Kidney epithelial cell (primary cell): ENCODE results near the gene ALDH1L2. TPM values are rescaled to one million over a fixed set of nuclear protein-coding genes. Genes with fewer than 3 reads are reported as not detected.

Experiments
- DNase-seq: peaks from one replicate; pipeline ENCODE4 v3.0.0-alpha.2; 2010; ENCODE audit warnings: low read depth
- H3K27me3 ChIP-seq: 2 replicates; pipeline ENCODE4 v1.6.0; 2011; ENCODE audit warnings: low read length; ENCODE audit not compliant: control insufficient read depth, insufficient read depth
- H3K36me3 ChIP-seq: 2 replicates; pipeline ENCODE4 v1.5.1; 2011; ENCODE audit warnings: low read length; ENCODE audit not compliant: control insufficient read depth, insufficient read depth
- H3K4me3 ChIP-seq: 2 replicates; pipeline ENCODE4 v1.5.1; 2011; ENCODE audit warnings: low read depth, mild to moderate bottlenecking, control low read depth, low read length
- CTCF ChIP-seq: IDR thresholded peaks from 2 replicates; pipeline ENCODE4 v1.5.1; 2011; ENCODE audit warnings: mild to moderate bottlenecking, moderate library complexity, low read length, control low read depth, inconsistent platforms; ENCODE audit not compliant: insufficient read depth, poor library complexity, severe bottlenecking
- total RNA-seq: library from RNA; depleted of rRNA; stranded (reverse); fragments of >200 nt; gene quantifications from 2 replicates; pipeline ENCODE4 v1.2.3, GENCODE V29; 2015

Gene ALDH1L2
- total RNA-seq, 1 donor from 2014 or later: 15.0 TPM

DNA sequence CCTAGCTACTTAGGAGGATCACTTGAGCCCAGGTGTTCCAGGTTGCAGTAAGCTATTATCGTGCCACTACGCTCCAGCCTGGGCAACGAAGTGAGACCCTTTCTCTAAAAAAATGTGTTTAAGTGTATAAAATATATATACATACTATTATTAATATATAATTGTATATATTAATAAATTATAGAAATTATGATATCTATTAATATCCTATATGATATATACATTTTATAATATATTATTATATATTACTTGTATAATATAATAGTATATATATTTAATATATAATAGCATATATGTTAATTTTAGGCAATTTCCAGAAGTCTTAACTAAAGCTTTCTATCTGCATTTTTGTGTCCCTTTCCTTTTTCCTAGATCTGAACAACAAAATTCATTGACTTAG, 12.3 kb downstream of the ALDH1L2 start:
- Histone ChIP-seq H3K4me3 (no peak overlapping the region), H3K36me3 (no peaks in the 10 kb centered on the region)

GRCh38 chr12:105069936-105070702, 14.1 kb downstream of the ALDH1L2 start:
- Histone ChIP-seq H3K4me3 (no peak overlapping the region), H3K36me3 (no peaks in the 10 kb centered on the region), H3K27me3 (no peaks in the 10 kb centered on the region)
- TF ChIP-seq CTCF: no peak
- DNase-seq: no peak

More for the DNA sequence above, 12.3 kb downstream of the ALDH1L2 start:
- DNase-seq: no peak
- H3K27me3 ChIP-seq: no peaks in the 10 kb centered on the region
- no peak for TF ChIP-seq CTCF

- no peak overlapping the region for H3K4me3 ChIP-seq
- no peak for DNase-seq
- no peak for TF ChIP-seq CTCF
- no peaks in the 10 kb centered on the region for H3K27me3 ChIP-seq
- no peaks in the 10 kb centered on the region for H3K36me3 ChIP-seq
Measured at GRCh38 chr12:105067511-105068031, 16.7 kb downstream of the ALDH1L2 start.

DNA sequence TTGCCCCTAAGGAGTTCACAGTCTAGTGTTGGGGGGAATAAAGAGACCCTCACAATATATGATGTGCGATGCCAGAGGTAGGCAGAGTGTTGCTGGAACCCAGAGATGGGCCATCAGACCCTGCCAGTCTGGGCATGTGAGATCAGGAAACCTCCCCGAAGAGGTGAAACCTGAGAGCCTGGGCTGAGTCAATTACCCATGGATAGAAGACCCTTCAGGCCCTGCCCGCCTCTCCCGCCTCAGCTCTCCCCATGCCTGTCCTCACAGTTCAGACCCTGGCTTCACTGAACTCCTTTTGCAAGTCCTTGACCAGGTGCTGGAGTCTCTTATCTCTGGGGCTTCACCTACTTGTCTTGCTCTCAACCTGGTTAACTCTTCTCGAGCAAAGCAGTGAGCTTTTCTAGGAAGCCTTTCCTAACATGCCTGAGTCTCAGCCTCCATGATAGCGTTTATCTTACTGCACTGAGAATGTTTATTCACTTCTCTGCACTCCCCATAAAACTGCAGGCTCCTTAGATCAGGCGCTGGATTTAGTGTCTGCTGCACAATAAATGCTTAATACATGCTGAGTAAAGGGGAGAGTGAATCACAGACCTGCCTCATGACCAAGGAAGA, 19.6 kb downstream of the ALDH1L2 start:
- Histone ChIP-seq H3K36me3 (no peaks in the 10 kb centered on the region), H3K27me3 (no peaks in the 10 kb centered on the region), H3K4me3 (no peak overlapping the region)
- DNase-seq: no peak
- no peak for TF ChIP-seq CTCF

DNA sequence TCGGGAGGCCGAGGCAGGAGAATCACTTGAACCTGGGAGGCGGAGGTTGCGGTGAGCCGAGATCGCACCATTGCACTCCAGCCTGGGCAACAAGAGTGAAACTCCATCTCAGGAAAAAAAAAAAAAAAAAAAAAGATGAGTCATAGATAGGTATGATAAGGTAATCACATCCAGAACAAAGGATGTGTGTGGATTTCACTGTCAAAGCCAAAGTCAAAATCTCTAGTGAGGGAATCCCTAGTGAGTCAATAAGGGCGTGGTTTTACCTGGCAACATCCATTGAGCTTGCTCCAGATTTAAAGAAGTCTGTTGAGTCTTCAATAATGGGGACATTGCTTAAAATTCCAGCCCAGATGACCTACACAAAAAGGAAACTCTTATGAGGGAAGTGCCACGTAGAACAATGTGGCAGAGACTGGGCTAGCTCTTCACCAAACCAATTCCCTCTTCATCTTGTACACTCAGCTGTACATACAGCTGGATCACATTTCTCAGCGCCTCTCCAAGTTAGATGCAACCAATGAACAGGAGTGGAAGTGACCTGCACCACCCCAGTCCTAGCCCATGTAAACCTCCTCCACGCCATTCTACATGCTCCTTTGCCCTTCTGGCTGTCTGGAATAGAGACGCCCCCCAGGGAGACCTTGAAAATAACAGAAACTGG, 23.4 kb downstream of the ALDH1L2 start:
- Histone ChIP-seq H3K4me3 (no peak overlapping the region), H3K36me3 (no peaks in the 10 kb centered on the region), H3K27me3 (no peaks in the 10 kb centered on the region)
- no peak for DNase-seq
- TF ChIP-seq CTCF: no peak
